Dedifferentiated amniotic fluid mesenchymal stem cell (primary cell): ENCODE results near the gene CFAP221.

Experiments used
- DNase-seq: peaks from one replicate; pipeline ENCODE4 v3.0.0-alpha.2; 2016; ENCODE audit errors: extremely low spot score

The CFAP221 gene

DNA sequence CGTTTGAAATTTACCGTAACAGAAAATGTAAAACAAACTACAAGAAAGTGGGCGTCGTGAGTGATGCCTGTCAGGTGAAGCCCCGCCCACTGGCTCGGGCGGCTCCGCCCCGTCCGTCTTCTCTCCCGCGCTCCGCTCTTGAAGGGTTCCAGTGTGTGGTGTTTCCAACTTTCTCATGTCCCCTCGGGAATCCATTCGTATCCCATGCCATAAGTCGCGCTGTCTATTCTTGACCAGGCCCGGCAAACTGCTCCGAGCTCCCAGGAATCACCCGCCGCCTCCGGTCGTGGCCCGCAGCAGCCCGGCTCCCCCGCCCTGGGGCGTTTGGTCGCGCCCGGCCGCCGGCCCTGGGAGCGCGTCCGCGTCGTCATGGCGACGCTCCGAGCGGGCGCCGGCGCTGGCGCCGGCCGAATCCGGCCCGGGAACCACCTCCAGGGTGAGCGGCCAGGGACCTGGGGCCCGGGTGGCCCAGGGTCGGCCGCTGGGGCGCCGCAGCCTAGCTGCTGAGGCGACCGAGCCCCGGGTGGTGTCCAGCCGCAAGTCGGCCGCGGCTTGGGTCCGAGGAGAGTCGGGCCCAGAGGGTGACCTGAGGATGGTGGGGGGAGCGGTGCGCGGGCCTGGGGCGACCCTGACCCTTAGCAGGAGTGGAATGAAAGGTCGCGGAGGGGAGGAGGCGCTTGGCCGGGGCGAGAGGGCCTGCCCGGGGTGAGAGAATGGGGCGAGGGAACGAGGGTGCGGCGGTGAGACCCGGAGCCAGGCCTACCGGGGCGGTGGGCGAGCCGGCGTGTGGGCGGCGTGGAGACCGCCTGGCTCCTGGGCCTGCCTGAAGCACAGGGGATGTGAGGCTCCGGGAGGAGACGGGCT is at the start of gene CFAP221:
CFAP221 (plus strand) TSS at position 375 of the 864 bp plus-strand sequence. CDS start 1,683 bp downstream, outside the sequence.
- DNase-seq: no peak

GRCh38 chr2:119495948-119496347 is 48.3 kb upstream of the CFAP221 start:
- DNase-seq: no peak

DNA sequence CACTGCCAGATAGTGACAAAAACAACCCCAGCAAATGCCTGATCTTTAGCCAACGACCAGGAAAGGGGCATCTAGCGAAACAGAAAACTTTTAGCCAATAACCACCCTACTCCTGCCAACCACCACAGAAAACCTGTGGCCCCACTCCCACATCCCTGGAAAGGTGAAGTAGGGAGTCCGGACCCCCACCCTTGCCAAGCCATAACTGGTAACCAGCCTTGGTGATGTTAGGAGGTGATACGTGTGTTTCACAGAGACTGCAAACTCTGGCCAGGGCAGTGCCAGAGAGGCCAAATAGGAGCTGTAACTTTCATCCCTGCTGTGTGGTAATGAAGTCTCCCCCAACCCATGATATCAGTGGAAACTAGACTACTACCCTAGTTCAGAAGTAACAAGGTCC is 47.6 kb upstream of the CFAP221 start:
- no peak for DNase-seq

- no peak for DNase-seq
Measured at GRCh38 chr2:119508756-119509155, 35.5 kb upstream of the CFAP221 start.

GRCh38 chr2:119511989-119512388 is 32.3 kb upstream of the CFAP221 start:
- no peak for DNase-seq

DNA sequence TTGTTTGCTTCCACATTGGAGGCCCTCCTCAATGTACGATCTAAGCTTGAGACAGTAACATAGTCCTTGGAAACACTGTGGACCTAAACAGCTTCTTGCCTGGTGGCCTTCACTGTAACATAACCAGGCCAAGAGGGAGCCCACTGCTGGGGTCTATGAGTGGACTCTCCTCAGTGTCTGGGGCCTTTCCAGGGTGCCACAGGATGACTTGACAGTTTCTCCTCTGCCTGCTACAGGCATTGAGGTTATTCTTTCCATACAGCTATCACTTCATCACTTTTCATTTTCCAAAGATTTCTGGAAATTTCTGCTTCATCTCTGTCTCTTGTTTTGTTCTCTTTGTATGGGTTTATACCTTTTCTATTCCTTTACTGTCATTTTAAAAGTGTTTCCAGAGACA is 31.3 kb upstream of the CFAP221 start:
- DNase-seq: no peak

- DNase-seq: no peak
Measured at GRCh38 chr2:119513832-119514231, 30.4 kb upstream of the CFAP221 start.

- DNase-seq: no peak
Measured at GRCh38 chr2:119516121-119516520, 28.1 kb upstream of the CFAP221 start.

- no peak for DNase-seq
Measured at GRCh38 chr2:119517433-119517832, 26.8 kb upstream of the CFAP221 start.

GRCh38 chr2:119518401-119519056 is 25.7 kb upstream of the CFAP221 start:
- no peak for DNase-seq

DNA sequence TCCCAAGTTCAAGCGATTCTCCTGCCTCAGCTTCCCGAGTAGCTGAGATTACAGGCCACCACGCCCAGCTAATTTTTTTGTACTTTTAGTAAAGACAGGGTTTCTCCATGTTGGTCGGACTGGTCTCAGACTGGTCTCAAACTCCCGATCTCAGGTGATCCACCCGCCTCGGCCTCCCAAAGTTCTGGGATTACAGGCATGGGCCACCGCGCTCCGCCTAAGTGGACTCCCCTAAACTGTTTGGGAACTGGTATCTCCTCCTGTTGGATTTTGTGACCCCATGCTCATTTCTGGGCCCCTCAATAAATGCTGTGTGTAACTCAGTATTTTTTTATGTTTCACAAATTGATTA is 25.2 kb upstream of the CFAP221 start:
- DNase-seq: no peak

- no peak for DNase-seq
Measured at GRCh38 chr2:119520696-119521432, 23.4 kb upstream of the CFAP221 start.

GRCh38 chr2:119521433-119522050 is 22.7 kb upstream of the CFAP221 start:
- DNase-seq: no peak

- no peak for DNase-seq
Measured at GRCh38 chr2:119522671-119523070, 21.6 kb upstream of the CFAP221 start.

DNA sequence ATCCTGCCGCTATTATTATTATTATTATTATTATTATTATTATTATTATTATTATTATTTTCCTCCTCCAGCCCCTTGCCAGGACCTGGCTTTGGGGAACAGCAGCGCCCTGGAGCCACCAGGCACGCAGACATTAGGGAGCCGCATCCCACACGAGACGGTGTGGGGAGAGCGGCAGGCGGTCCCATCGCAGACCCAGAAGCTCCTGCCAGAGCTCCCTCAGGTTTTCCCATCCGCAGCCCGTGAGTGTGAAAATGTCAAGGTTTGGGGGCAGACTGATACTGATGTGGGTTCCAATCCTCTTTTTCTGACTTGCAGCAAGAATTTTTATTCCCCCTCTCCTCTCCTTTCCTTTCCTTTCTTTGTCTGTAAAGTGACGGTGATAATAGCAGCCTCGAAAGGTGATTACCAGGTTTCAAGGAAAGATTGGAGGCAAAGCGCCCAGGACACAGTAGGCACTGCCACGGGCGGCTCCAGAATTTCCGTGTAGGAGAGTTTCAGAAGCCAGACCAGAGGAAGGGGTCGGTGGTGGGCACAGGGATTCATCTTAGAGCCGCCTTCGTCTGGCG is 20.8 kb upstream of the CFAP221 start:
- no peak for DNase-seq

GRCh38 chr2:119523952-119524694 is 20.1 kb upstream of the CFAP221 start, which contains the start of gene SCTR:
TSS of gene SCTR (minus strand) at chr2:119524483. CDS start at chr2:119524226, 257 bp downstream.
- no peak for DNase-seq

- DNase-seq: no peak
Measured at GRCh38 chr2:119525614-119526013, 18.6 kb upstream of the CFAP221 start.

DNA sequence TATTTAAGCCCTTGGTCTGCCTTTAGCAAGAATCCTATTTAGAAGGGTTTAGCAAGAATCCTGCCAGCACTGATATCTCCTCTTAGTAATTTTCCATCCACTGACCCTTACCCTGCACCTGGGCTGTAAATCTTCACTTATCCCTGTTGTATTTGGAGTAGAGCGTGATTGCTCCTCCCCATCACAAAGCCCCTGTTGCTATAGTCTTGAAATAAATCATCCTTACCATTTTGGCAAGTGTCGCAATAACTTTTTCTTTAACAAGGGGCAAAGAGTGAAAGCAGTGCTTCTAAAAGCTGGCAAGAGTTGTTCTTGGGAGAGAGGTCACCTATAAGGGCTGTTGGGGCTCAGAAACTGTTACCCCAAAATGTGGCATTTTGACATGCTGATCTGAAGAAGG is 16.2 kb upstream of the CFAP221 start:
- DNase-seq: no peak

DNA sequence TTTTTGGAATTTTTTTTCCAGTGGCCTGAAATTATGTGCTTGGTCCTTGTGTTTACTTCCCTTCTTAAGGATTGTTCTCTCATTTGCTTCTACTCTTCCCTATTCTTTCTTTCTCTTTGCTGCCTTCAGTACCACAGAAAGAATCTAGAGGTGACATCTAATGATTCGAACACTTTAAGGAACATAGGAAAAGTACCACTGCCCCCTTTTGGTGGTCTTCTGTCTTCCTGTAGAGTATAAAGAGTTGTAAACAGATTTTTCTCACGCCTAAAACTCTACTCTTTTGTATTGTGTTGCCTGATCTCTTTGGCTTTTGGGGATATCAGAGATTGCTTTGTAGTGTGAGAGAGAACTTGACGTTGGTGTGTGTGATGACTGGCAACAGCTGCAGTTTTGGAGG is 13.0 kb upstream of the CFAP221 start:
- no peak for DNase-seq

GRCh38 chr2:119533560-119533959 is 10.7 kb upstream of the CFAP221 start:
- DNase-seq: no peak

DNA sequence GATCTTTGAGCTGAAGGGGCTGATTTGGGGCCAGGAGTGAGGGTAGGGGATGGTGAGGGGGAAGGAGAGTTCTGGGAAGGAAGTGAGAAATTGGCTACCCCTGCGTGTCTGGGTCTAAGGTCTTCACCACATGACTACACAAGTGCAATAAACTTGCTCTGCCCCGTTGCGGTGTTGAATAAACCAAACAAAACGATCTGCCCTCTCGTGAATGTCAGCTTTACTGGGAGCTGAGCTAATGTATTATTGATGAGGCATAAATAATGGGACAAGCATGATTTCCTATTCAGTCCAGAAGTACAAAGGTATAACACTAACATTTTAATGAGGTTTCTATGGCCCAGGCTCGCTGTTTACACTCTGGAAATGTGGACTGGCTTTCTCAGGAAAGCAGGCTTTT is 8.0 kb upstream of the CFAP221 start:
- no peak for DNase-seq
